PC-9 (cell line): ENCODE measurements around the gene DBNL. TPM values are rescaled to one million over a fixed set of nuclear protein-coding genes. Genes with fewer than 3 reads are reported as not detected.
A peak's percentile ranks its signal among the peaks of the same experiment; 100 is the strongest.

ENCODE experiments used
- BruUV-seq: library from RNA; stranded (reverse); fragments of 400-500 nt; replicated peaks from 2 replicates; lab custom pipeline; 2021; lab: Mats Ljungman, UMichigan
- CTCF ChIA-PET: fragments of 300-600 bp; sonication (Branson Sonifier 250); formaldehyde crosslinking; loops from one replicate; lab custom pipeline; 2022; ENCODE audit warnings: antibody characterized with exemption; lab: Charles Lee
- POLR2A ChIA-PET: fragments of 300-600 bp; sonication (Branson Sonifier 250); formaldehyde crosslinking; loops from one replicate; lab custom pipeline; 2022; ENCODE audit warnings: antibody characterized with exemption; ENCODE audit not compliant: unreplicated experiment; lab: Charles Lee
- DNase-seq, 2 experiments: peaks; one replicate each; pipeline versions ENCODE4 v3.0.0 to v3.0.0-alpha.2; 2015 to 2022; ENCODE audit warnings: mixed read lengths in 1 of 2
- H2AFZ ChIP-seq: fragments of 200-600 bp; sonication (generic); 2 replicates; pipeline ENCODE4 v1.8.1; 2017; ENCODE audit warnings: antibody characterized with exemption
- H3F3A ChIP-seq: fragments of 200-600 bp; sonication (generic); 2 replicates; pipeline ENCODE4 v1.8.1; 2017; ENCODE audit warnings: antibody characterized with exemption, mild to moderate bottlenecking, low read depth; ENCODE audit not compliant: insufficient read depth
- H3K27ac ChIP-seq: fragments of 200-600 bp; sonication (generic); 2 replicates; pipeline ENCODE4 v1.6.1; 2016; ENCODE audit warnings: mixed run types
- H3K27me3 ChIP-seq: fragments of 200-600 bp; sonication (generic); 2 replicates; pipeline ENCODE4 v1.6.1; 2016; ENCODE audit warnings: low read depth, mixed run types; ENCODE audit not compliant: insufficient read depth
- H3K36me3 ChIP-seq: fragments of 200-600 bp; sonication (generic); 2 replicates; pipeline ENCODE4 v1.6.1; 2016; ENCODE audit warnings: low read depth, mixed run types
- H3K4me1 ChIP-seq: fragments of 200-600 bp; sonication (generic); replicated peaks from 2 replicates; pipeline ENCODE4 v1.6.1; 2016; ENCODE audit warnings: mixed run types; ENCODE audit not compliant: insufficient read depth
- H3K4me2 ChIP-seq: fragments of 200-600 bp; sonication (generic); 2 replicates; pipeline ENCODE4 v1.6.1; 2017; ENCODE audit warnings: mixed run types
- H3K4me3 ChIP-seq: fragments of 200-600 bp; sonication (generic); 2 replicates; pipeline ENCODE4 v1.6.1; 2016; ENCODE audit warnings: mixed run types
- H3K79me2 ChIP-seq: fragments of 200-600 bp; sonication (generic); 2 replicates; pipeline ENCODE4 v1.6.1; 2017; ENCODE audit warnings: low read depth, mixed run types
- H3K9me2 ChIP-seq: fragments of 200-600 bp; sonication (generic); 2 replicates; pipeline ENCODE4 v1.8.1; 2017; ENCODE audit warnings: mild to moderate bottlenecking; ENCODE audit not compliant: insufficient read depth
- H3K9me3 ChIP-seq: fragments of 200-600 bp; sonication (generic); 2 replicates; pipeline ENCODE4 v1.8.1; 2016; ENCODE audit warnings: low read depth; ENCODE audit not compliant: insufficient read depth
- H4K20me1 ChIP-seq: fragments of 200-600 bp; sonication (generic); 2 replicates; pipeline ENCODE4 v1.8.1; 2017; ENCODE audit not compliant: insufficient read depth
- CTCF ChIP-seq: fragments of 200-600 bp; sonication (generic); conservative IDR thresholded peaks from 2 replicates; pipeline ENCODE4 v1.6.1; 2017; ENCODE audit warnings: mixed run types, antibody characterized with exemption, mild to moderate bottlenecking, moderate library complexity
- EZH2 ChIP-seq: fragments of 200-600 bp; sonication (generic); IDR thresholded peaks from 2 replicates; pipeline ENCODE4 v1.8.0; 2017; ENCODE audit warnings: antibody characterized with exemption, low read depth
- intact Hi-C: fragments of 100-400 bp; cut with micrococcal nuclease; formaldehyde crosslinking; loops from one replicate; pipeline ENCODE4 v1.10.0; 2022; ENCODE audit not compliant: unreplicated experiment
- total RNA-seq: library from RNA; stranded (reverse); gene quantifications from 2 replicates; pipeline ENCODE4 v1.2.3, GENCODE V29; 2021

Gene DBNL
- total RNA-seq, 1 experiment from 2014 or later = 70.7 TPM

GRCh38 chr7:44073664-44074348 is 29.3 kb downstream of the DBNL start:
- ChIA-PET POLR2A (interaction anchor here (0.6 to 0.7 kb wide), 5 partner anchors 8 to 81 kb away, joined by 3 to 11 read pairs (median 4); partner anchors contain the start of gene POLD2), CTCF (no interaction called here)
- H2AFZ ChIP-seq = no peak overlapping the region
- peaks cover 56% of the 10 kb centered on the region for H3F3A ChIP-seq
- intact Hi-C loops = loop anchor here (1.0 to 2.0 kb wide), 2 partner anchors 29 to 49 kb away; partner anchors contain the start of genes DBNL and POLD2
- TF ChIP-seq EZH2 (no peak), CTCF (no peak)
- peaks cover 47% of the 10 kb centered on the region for H3K4me1 ChIP-seq
- H3K4me3 ChIP-seq = peak overlapping the region; percentile 30; the same call in 1 of the 2 replicates
- peak; percentile 92 to 97 for DNase-seq
- H3K36me3 ChIP-seq = peaks cover 30% of the 10 kb centered on the region
- no peaks in the 10 kb centered on the region for H3K27me3 ChIP-seq
- BruUV-seq = no TSS peak
- H3K27ac ChIP-seq = peak overlapping the region; percentile 21
- H3K9me2 ChIP-seq = no peaks in the 10 kb centered on the region
- no peaks in the 10 kb centered on the region for H3K79me2 ChIP-seq
- H3K4me2 ChIP-seq = peak overlapping the region; percentile 69
- H4K20me1 ChIP-seq = peaks cover 3% of the 10 kb centered on the region; the same call in 1 of the 2 replicates
- no peaks in the 10 kb centered on the region for H3K9me3 ChIP-seq

GRCh38 chr7:44074349-44074695 is 29.8 kb downstream of the DBNL start:
- H3K27ac ChIP-seq = peak overlapping the region; percentile 21
- TF ChIP-seq CTCF (no peak), EZH2 (no peak)
- no peak for DNase-seq
- H3K36me3 ChIP-seq = peaks cover 30% of the 10 kb centered on the region
- H3K9me2 ChIP-seq = no peaks in the 10 kb centered on the region
- peaks cover 47% of the 10 kb centered on the region for H3K4me1 ChIP-seq
- H3F3A ChIP-seq = peaks cover 53% of the 10 kb centered on the region
- H2AFZ ChIP-seq = no peak overlapping the region
- peak overlapping the region; percentile 69; the same call in 1 of the 2 replicates for H3K4me2 ChIP-seq
- no peaks in the 10 kb centered on the region for H4K20me1 ChIP-seq
- no peaks in the 10 kb centered on the region for H3K27me3 ChIP-seq
- H3K4me3 ChIP-seq = no peak overlapping the region
- no peaks in the 10 kb centered on the region for H3K9me3 ChIP-seq
- POLR2A ChIA-PET = no interaction called here
- intact Hi-C loops = loop anchor here (2.0 kb wide), 1 partner anchor 30 kb away; the partner anchor contains the start of gene DBNL
- no peaks in the 10 kb centered on the region for H3K79me2 ChIP-seq
- BruUV-seq = TSS peak; percentile 86
- CTCF ChIA-PET = no interaction called here

GRCh38 chr7:44075296-44076075 is 31.0 kb downstream of the DBNL start:
- no peak overlapping the region for H3K4me3 ChIP-seq
- H3K27me3 ChIP-seq = no peaks in the 10 kb centered on the region
- H2AFZ ChIP-seq = no peak overlapping the region
- H3K36me3 ChIP-seq = peaks cover 37% of the 10 kb centered on the region
- POLR2A ChIA-PET = interaction anchor here (0.6 kb wide), 2 partner anchors 30 to 48 kb away, joined by 3 to 5 read pairs; partner anchors contain the start of gene POLD2
- peaks cover 47% of the 10 kb centered on the region for H3K4me1 ChIP-seq
- H3K4me2 ChIP-seq = no peak overlapping the region
- peaks cover 5% of the 10 kb centered on the region; the same call in 1 of the 2 replicates for H3K79me2 ChIP-seq
- intact Hi-C loops = loop anchor here (2.0 kb wide), 1 partner anchor 31 kb away; the partner anchor contains the start of gene DBNL
- CTCF ChIA-PET = interaction anchor here (0.6 to 0.9 kb wide), 5 partner anchors 18 to 924 kb away, joined by 3 to 5 read pairs (median 3); no protein-coding TSS in a partner anchor
- DNase-seq = peak; percentile 68 to 92
- peak overlapping the region; percentile 21 for H3K27ac ChIP-seq
- BruUV-seq = no TSS peak
- TF ChIP-seq EZH2 (no peak), CTCF (no peak)
- H3F3A ChIP-seq = peaks cover 52% of the 10 kb centered on the region
- H4K20me1 ChIP-seq = no peaks in the 10 kb centered on the region
- no peaks in the 10 kb centered on the region for H3K9me3 ChIP-seq
- no peaks in the 10 kb centered on the region for H3K9me2 ChIP-seq
